Caco-2 (cell line): ENCODE measurements around the gene ZNF837. TPM values are rescaled to one million over a fixed set of nuclear protein-coding genes. Genes with fewer than 3 reads are reported as not detected.
A peak's percentile ranks its signal among the peaks of the same experiment; 100 is the strongest.

ENCODE experiments used
- BruUV-seq: library from RNA; stranded (reverse); fragments of 400-500 nt; replicated peaks from 2 replicates; lab custom pipeline; 2021; lab: Mats Ljungman, UMichigan
- CTCF ChIA-PET: fragments of 300-600 bp; sonication (Branson Sonifier 250); formaldehyde crosslinking; loops from one replicate; lab custom pipeline; 2022; ENCODE audit warnings: antibody characterized with exemption; lab: Charles Lee
- POLR2A ChIA-PET: fragments of 300-600 bp; sonication (Branson Sonifier 250); formaldehyde crosslinking; loops from one replicate; lab custom pipeline; 2022; ENCODE audit warnings: antibody characterized with exemption; lab: Charles Lee
- DNase-seq, 2 experiments: peaks; one replicate each; pipeline versions ENCODE4 v3.0.0 to v3.0.0-alpha.2; 2020 to 2022
- H3K27me3 ChIP-seq: replicated peaks from 2 replicates; pipeline ENCODE4 v1.6.0; 2011; ENCODE audit warnings: low read length; ENCODE audit not compliant: control insufficient read depth, insufficient read depth
- H3K36me3 ChIP-seq: 2 replicates; pipeline ENCODE4 v1.5.1; 2011; ENCODE audit warnings: low read length; ENCODE audit not compliant: control insufficient read depth, insufficient read depth
- H3K4me1 ChIP-seq: fragments of 250-450 bp; sonication (Bioruptor Pico); 2 replicates; pipeline ENCODE4 v1.5.1; 2020; ENCODE audit warnings: mild to moderate bottlenecking
- H3K4me3 ChIP-seq: 2 replicates; pipeline ENCODE4 v1.5.1; 2011; ENCODE audit warnings: low read depth, mild to moderate bottlenecking, control low read depth, low read length
- H3K9me3 ChIP-seq: fragments of 250-450 bp; sonication (Bioruptor Pico); 2 replicates; pipeline ENCODE4 v1.5.1; 2020; ENCODE audit warnings: mild to moderate bottlenecking, moderate library complexity
- H3K27ac Mint-ChIP-seq: one replicate; pipeline ENCODE4 v1.8.0; 2022; ENCODE audit warnings: mixed read lengths; ENCODE audit not compliant: unreplicated experiment
- H3K27me3 Mint-ChIP-seq: one replicate; pipeline ENCODE4 v1.8.0; 2022; ENCODE audit warnings: mixed read lengths; ENCODE audit not compliant: insufficient read depth, unreplicated experiment
- H3K36me3 Mint-ChIP-seq: one replicate; pipeline ENCODE4 v1.8.0; 2022; ENCODE audit warnings: mild to moderate bottlenecking, mixed read lengths; ENCODE audit not compliant: insufficient read depth, unreplicated experiment
- H3K4me1 Mint-ChIP-seq: one replicate; pipeline ENCODE4 v1.8.0; 2022; ENCODE audit warnings: low read depth, mixed read lengths; ENCODE audit not compliant: unreplicated experiment
- H3K4me3 Mint-ChIP-seq: one replicate; pipeline ENCODE4 v1.8.0; 2022; ENCODE audit warnings: mild to moderate bottlenecking, moderate library complexity, mixed read lengths; ENCODE audit not compliant: unreplicated experiment
- H3K9me3 Mint-ChIP-seq: one replicate; pipeline ENCODE4 v1.8.0; 2022; ENCODE audit warnings: mixed read lengths; ENCODE audit not compliant: unreplicated experiment
- intact Hi-C: fragments of 100-400 bp; cut with micrococcal nuclease; formaldehyde crosslinking; loops from one replicate; pipeline ENCODE4 v1.10.0; 2022; ENCODE audit not compliant: unreplicated experiment
- total RNA-seq: library from RNA; stranded (reverse); gene quantifications from 2 replicates; pipeline ENCODE4 v1.2.3, GENCODE V29; 2022
- TF ChIP-seq, protein P1 (sequence below), 2 experiments: fragments of 200-600 bp in 1 of 2; IDR thresholded peaks; 1 replicate in 1 of 2; 2 replicates in 1 of 2; pipeline versions ENCODE4 v1.5.1 to v1.8.0; 2011 to 2022; ENCODE audit warnings: antibody characterized with exemption in 1 of 2, control low read depth in 1 of 2, inconsistent platforms in 1 of 2, low read depth in 1 of 2, low read length in 1 of 2, mild to moderate bottlenecking in 1 of 2, moderate library complexity in 1 of 2; ENCODE audit not compliant: insufficient read depth in 1 of 2, severe bottlenecking in 1 of 2, unreplicated experiment in 1 of 2

ZNF837 gene
- total RNA-seq, 1 experiment from 2014 or later: 2.3 TPM

DNA sequence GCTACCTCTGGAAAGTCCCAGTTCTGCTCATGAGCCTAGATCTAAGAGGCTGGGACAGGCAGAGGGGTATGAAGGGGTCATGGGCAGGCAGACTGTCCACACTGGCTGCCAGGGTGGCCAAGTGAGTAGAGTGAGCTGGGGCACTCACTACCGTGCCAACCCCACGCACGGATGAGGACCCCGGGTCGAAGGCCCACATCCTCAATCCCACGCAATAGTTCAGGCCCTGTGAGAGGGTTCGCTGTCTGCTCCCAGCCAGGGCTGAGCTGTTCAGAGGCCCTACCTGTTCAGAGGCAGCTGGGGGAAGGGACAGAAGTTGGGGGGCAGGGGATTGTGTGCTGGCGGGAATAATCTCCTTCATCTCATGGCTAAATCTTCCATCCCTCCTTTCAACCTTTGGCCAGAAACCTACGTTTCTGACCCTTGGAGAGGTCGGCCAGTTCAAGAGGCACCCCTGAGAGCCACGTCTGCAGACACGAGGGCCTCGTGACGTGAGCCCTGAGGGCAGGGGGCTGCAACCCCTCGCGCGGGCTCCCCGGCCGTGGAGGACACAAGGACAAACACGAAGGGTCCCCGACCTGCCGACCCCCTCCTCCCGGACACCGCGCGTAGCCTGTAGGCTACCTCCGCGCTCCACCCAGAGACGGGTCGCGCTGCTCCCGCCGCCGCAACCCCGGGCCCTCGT lies 5.2 kb upstream of the ZNF837 start:
- POLR2A ChIA-PET: interaction anchor here (0.6 to 1.0 kb wide), 2 partner anchors 23 to 81 kb away, joined by 3 to 6 read pairs; partner anchors contain the start of gene ZNF497
- intact Hi-C loops: loop anchor here (2.0 kb wide), 2 partner anchors 113 to 133 kb away; partner anchors contain the start of gene ZBTB45
- H3K36me3 Mint-ChIP-seq: peaks cover 58% of the 10 kb centered on the region
- peak overlapping the region; percentile 96 for H3K27ac Mint-ChIP-seq
- H3K27me3 ChIP-seq: no peaks in the 10 kb centered on the region
- TF ChIP-seq, protein P1, sequence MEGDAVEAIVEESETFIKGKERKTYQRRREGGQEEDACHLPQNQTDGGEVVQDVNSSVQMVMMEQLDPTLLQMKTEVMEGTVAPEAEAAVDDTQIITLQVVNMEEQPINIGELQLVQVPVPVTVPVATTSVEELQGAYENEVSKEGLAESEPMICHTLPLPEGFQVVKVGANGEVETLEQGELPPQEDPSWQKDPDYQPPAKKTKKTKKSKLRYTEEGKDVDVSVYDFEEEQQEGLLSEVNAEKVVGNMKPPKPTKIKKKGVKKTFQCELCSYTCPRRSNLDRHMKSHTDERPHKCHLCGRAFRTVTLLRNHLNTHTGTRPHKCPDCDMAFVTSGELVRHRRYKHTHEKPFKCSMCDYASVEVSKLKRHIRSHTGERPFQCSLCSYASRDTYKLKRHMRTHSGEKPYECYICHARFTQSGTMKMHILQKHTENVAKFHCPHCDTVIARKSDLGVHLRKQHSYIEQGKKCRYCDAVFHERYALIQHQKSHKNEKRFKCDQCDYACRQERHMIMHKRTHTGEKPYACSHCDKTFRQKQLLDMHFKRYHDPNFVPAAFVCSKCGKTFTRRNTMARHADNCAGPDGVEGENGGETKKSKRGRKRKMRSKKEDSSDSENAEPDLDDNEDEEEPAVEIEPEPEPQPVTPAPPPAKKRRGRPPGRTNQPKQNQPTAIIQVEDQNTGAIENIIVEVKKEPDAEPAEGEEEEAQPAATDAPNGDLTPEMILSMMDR (IDR thresholded peaks at IDR 0.05; ENCODE audit: insufficient read depth in 1 of 2, low read depth in 1 of 2, low read length in 1 of 2, severe bottlenecking in 1 of 2, unreplicated experiment in 1 of 2): no peak
- peaks cover 18% of the 10 kb centered on the region for H3K4me1 ChIP-seq
- H3K4me3 Mint-ChIP-seq: peak overlapping the region; percentile 85
- no peaks in the 10 kb centered on the region for H3K9me3 ChIP-seq
- H3K4me1 Mint-ChIP-seq: peaks cover 12% of the 10 kb centered on the region
- H3K27me3 Mint-ChIP-seq: no peaks in the 10 kb centered on the region
- no peak for DNase-seq
- peak overlapping the region; percentile 79 for H3K4me3 ChIP-seq
- H3K9me3 Mint-ChIP-seq: no peaks in the 10 kb centered on the region
- BruUV-seq: TSS peak; percentile 72
- peaks cover 1% of the 10 kb centered on the region; the same call in 1 of the 2 replicates for H3K36me3 ChIP-seq
- CTCF ChIA-PET: no interaction called here

DNA sequence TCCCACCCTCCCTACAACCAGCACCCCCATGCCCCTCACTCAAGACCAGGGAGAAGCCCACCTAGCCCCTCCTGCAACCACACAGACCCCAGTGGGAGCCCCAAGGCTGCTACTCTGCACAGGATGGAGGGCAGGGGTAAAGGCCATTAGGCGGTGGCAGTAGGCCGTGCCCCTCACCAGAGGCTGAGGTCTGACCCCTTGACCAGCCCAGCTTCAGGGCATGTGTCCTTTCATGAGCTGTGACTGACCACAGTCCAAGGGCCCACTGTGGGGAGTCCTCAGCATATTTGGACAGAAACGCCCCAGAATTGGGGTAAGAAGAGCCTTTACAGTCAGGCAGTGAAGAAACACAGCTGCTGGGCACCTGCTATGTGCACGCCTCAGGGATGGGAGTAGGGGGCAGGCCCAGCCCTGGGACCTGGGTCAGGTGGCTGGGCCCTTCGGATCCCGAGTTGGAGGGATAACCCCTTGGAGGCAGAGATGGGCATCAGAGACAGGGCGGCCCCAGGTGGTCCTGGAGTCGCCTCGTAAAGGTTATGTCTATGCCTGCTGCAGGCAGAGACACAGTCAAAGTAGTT lies 4.6 kb upstream of the ZNF837 start:
- H3K27me3 Mint-ChIP-seq: no peaks in the 10 kb centered on the region
- peak overlapping the region; percentile 96 for H3K27ac Mint-ChIP-seq
- CTCF ChIA-PET: no interaction called here
- no peak for DNase-seq
- TF ChIP-seq, protein P1 (IDR thresholded peaks at IDR 0.05; ENCODE audit: insufficient read depth in 1 of 2, low read depth in 1 of 2, low read length in 1 of 2, severe bottlenecking in 1 of 2, unreplicated experiment in 1 of 2): no peak
- H3K36me3 Mint-ChIP-seq: peaks cover 58% of the 10 kb centered on the region
- H3K36me3 ChIP-seq: 0 out of 2 replicates have a peak, but pooled peaks cover 1% of the 10 kb centered on the region
- H3K9me3 Mint-ChIP-seq: no peaks in the 10 kb centered on the region
- no peaks in the 10 kb centered on the region for H3K9me3 ChIP-seq
- H3K4me1 Mint-ChIP-seq: peaks cover 12% of the 10 kb centered on the region
- H3K4me3 Mint-ChIP-seq: peak overlapping the region; percentile 85
- no peaks in the 10 kb centered on the region for H3K27me3 ChIP-seq
- BruUV-seq: no TSS peak
- H3K4me1 ChIP-seq: peaks cover 18% of the 10 kb centered on the region
- POLR2A ChIA-PET: interaction anchor here (0.6 to 1.0 kb wide), 2 partner anchors 23 to 81 kb away, joined by 3 to 6 read pairs; partner anchors contain the start of gene ZNF497
- intact Hi-C loops: no loop called here
- peak overlapping the region; percentile 79 for H3K4me3 ChIP-seq

DNA sequence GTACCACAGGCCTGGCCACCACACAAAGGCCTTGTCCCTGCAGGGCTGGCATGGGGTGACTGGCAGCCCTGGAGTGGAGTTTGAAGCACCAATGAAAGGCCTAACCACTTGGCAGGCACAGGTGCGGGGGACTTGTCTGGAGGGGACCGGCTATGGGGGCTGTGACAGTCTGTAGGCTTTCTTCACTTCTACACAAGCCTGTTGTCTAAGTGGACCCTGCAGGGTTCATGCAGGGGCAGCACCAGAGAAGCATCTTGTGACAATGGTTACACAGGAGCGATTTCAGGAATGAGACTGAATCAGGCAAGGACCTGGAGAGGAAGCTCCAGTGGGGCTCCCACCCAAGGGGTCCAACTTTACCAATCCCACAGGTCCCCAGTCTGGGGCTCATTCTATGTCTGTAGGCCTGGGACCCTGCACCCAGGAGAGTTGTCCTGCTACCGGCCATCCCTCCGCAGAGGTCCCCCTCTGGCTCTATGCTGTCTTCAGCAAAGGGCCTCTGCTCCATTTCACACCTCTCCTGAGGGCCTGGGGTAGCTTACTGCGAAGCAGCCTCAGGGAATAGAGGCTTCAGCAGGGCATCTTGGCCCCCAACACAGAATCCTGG lies 2.3 kb upstream of the ZNF837 start:
- ChIA-PET POLR2A (no interaction called here), CTCF (no interaction called here)
- Histone ChIP-seq H3K9me3 (no peaks in the 10 kb centered on the region), H3K4me1 (peaks cover 23% of the 10 kb centered on the region), H3K27me3 (no peaks in the 10 kb centered on the region), H3K36me3 (peaks cover under 1% of the 10 kb centered on the region; the same call in 1 of the 2 replicates), H3K4me3 (no peak overlapping the region)
- no peaks in the 10 kb centered on the region for H3K27me3 Mint-ChIP-seq
- peak overlapping the region; percentile 85 for H3K27ac Mint-ChIP-seq
- H3K4me1 Mint-ChIP-seq: peaks cover 12% of the 10 kb centered on the region
- H3K9me3 Mint-ChIP-seq: no peaks in the 10 kb centered on the region
- H3K36me3 Mint-ChIP-seq: peaks cover 39% of the 10 kb centered on the region
- no TSS peak for BruUV-seq
- TF ChIP-seq, protein P1 (IDR thresholded peaks at IDR 0.05; ENCODE audit: insufficient read depth in 1 of 2, low read depth in 1 of 2, low read length in 1 of 2, severe bottlenecking in 1 of 2, unreplicated experiment in 1 of 2): no peak
- peak overlapping the region; percentile 51 for H3K4me3 Mint-ChIP-seq
- intact Hi-C loops: no loop called here
- DNase-seq: no peak
